T-helper 1 cell treated with Interleukin-12 subunit alpha and Interleukin-12 subunit beta and Interleukin-4 antibody, amounts not matched to agents 30 ng/mL and 1 ng/mL, for 36 hours (primary cell): Measurements from ENCODE around the gene RIIAD1. TPM values are rescaled to one million over a fixed set of nuclear protein-coding genes. Genes with fewer than 3 reads are reported as not detected.
"Not testable (repeated sequence)": the region's sequence is repeated elsewhere in the genome, so short reads cannot be mapped to it uniquely, and the experiment has no call there.

Experiments
- intact Hi-C: fragments of 100-400 bp; cut with micrococcal nuclease; formaldehyde crosslinking; loops from one replicate; pipeline ENCODE4 v1.15.1; 2024
- total RNA-seq: library from RNA; stranded (reverse); gene quantifications from 2 replicates; pipeline ENCODE4 v1.2.3, GENCODE V29; 2022

The RIIAD1 gene
- total RNA-seq, 1 donor from 2014 or later: not detected

DNA sequence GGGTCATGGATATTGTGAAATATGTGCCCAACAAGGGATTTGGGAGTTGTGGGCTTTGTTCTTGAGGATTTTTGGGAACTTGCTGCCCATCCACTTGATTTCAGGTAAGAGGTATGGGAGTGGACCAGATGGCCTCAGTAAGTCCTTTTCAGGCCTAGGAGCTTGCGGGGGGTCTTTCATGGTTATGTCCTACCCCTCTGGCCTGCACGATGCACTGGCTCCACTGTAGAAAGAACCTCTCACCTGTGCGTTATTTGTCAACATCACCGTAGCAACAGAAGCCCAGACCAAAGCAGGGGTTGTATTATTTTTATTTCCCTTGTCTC, 8.6 kb downstream of the RIIAD1 start:
- intact Hi-C loops: no loop called here

DNA sequence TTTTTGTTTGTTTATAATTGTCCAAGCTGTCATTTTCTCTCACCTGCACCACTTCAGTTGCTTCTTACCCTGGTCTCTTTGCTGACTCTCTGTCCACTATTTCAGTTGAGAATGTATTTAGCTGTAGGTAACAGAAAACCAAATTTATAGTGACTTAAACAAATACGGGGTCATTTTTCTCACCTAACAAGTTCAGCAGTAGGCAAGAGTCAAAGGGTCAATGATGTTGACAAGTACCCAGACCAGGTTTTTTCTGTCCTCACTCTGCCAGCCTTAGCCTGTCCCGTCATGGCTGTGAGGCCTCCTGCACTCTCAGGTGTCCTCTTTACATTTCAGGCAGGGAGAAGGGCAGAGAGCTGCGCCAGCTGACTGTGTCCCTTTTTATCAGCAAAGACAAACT, 11.8 kb downstream of the RIIAD1 start:
- intact Hi-C loops: no loop called here

DNA sequence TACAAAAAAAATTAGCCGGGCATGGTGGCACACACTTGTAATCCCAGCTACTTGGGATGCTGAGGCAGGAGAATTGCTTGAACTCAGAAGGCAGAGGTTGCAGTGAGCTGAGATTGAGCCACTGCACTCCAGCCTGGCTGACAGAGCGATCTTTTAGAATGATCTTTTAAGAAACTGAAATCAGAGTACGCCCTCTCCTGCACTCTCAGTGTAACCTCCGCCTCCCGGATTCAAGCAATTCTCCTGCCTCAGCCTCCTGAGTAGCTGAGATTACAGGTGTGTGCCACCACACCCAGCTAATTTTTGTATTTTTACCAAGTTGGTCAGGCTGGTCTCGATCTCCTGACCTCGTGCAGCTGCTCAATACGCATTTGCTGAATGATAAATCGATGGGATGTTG, 12.7 kb downstream of the RIIAD1 start:
- intact Hi-C loops: not testable (repeated sequence)

DNA sequence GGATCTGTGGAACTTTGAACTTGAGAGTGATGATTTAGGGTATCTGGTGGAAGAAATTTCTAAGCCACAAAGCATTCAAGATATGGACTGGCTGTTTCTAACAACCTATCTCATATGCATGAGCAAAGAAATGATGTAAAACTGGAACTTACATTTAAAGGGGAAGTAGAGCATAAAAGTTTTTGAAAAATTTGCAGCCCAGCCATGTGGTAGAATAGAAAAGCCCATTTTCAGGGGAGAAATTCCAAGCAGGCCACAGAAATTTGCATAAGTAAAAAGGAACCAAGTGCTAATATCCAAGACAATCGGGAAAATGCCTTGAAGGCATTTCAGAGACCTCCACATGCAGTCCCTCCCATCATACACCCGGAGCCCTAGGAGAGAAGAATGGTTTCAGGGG, 15.7 kb downstream of the RIIAD1 start:
- intact Hi-C loops: no loop called here

DNA sequence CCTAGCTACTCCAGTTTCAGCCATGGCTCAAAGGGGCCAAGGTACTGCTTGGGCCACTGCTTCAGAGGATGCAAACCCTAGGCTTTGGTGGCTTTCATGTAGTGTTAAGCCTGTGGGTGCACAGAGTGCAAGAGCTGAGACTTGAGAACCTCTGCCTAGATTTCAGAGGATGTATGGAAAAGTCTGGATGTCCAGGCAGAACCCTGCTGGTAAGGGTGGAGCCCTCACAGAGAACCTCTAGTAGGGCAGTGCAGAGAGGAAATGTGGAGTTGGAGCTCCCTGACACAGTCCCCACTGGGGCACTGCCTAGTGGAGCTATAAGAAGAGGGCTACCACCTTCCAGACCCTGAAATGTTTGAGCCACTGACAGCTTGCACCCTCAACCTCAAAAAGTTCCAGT, 16.2 kb downstream of the RIIAD1 start:
- intact Hi-C loops: no loop called here

DNA sequence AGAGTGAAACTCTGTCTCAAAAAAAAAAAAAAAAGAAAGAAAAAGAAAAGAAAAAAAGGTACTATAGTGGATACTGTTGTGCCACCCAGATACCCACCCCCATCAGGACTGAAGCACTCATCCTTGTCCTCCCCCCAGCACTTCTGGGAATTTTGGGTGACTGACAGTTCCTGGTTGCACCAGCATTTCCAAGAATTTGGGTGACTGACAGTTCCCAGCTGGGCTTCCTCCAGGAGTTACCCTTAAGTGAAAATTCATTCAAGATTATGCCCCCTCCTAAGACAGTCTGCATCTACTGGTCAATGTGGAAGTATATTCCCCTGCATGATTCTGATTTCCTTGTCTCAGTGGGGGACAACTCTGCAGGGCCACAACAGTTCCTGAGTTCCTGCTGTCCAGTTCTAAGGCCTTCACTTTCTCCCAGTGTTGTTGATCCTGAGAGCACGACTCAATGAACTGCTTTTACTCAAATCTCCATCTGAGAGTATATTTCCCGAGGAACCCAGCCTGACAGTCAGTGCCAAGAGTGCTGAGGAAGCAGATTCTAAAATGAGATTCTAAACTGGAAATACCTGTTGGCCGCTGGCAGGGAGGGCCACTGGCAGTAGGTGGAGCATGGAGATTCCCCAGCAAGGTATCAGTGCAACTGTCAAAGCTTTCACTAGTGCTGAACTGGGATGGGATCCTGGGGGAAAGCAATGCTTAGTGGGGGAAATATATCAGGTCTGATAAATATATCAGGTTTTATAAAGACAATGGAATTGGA, 18.5 kb downstream of the RIIAD1 start:
- intact Hi-C loops: no loop called here

DNA sequence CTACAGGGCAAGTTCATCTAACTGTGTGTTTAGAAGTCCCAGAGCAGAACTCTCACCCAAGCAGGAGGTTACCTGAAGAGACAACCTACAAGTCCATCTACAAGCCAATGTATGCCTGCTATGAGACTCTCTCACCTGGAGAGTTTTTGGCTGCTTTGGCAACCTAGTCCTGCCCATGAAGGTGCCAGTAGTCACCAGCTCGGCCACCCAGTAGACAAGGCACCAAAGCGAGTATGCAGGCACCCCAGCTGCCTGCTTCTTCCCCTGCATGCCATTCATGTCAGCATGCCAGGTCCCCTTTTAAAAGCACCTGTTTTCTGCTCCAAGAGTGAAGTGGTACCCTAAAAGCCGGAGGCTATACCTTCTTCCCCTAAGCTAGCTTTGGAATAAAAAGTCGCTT, 20.2 kb downstream of the RIIAD1 start:
- intact Hi-C loops: no loop called here

DNA sequence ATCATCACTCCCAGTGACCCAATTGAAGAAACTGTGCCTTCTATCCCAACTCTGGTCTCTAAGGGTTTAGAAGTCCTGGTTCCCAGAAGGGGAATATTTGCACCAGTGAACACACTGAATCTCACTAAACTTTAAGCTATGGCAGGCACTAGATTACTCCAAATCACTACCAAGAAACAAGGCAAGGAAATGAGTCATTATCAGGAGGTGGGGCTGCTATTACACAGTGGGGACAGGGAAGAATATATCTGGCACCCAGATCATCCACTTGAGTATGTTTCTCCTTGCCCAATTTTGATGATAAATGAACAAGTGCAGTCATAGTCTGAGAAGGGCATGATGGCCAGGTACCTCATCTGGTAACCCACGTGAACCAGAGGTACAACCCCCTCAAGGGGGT, 35.0 kb downstream of the RIIAD1 start:
- intact Hi-C loops: no loop called here

DNA sequence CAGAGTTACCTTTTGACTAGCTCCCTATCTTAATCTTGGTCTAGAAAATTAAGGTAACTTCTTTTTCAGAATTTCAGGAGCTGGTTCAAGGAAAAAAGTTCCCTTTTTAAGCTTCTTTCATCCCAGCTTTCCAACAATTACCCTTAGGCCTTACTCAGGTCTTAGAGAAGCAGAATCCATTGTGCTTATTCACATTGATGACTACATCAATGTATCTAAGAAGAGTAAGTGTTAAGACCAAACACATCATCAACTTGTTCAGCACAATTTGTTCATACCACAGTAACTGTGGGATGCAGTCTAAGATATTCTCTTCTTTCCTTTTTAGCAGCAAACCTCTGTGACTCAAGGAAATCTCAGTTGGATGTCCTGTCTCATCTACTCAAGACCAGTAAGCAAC, 37.9 kb downstream of the RIIAD1 start:
- intact Hi-C loops: no loop called here

DNA sequence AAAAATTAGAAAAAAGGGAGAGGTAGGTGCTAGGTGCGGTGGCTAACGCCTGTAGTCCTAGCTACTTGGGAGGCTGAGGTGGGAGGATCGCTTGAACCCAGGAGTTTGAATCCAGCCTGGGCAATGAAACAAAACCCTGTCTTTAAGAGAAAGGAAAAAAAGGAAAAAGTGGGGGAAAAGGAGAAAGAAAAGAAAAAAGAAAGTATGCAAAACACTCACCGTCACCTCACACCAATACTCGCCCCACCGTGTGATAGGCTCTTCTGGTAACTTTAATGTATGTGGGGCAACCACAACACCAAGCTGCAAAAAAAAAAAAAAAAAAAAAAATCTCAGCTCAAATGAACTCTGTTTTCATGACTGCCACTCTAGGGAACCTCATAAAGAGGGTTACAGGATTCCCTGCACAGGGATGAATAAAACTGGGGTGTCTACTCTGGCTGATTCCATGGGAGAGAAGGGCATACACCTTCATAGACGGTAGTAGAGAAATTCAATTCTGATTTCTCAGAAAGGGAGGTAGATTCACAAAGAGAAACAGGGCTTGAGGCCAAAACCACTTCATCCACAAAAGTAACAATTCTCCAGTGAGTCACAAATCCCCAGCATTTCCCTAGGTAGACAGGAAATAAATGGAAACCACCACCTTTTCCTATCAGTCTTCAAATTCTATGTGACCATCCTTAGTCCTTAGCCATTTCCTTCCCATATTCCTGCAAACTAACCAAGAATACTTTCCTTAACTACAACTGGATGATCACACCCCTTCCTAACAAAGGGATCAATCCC, 39.5 kb downstream of the RIIAD1 start:
- intact Hi-C loops: loop anchor here (1.0 kb wide), 1 partner anchor 11 kb away; no protein-coding TSS in a partner anchor

DNA sequence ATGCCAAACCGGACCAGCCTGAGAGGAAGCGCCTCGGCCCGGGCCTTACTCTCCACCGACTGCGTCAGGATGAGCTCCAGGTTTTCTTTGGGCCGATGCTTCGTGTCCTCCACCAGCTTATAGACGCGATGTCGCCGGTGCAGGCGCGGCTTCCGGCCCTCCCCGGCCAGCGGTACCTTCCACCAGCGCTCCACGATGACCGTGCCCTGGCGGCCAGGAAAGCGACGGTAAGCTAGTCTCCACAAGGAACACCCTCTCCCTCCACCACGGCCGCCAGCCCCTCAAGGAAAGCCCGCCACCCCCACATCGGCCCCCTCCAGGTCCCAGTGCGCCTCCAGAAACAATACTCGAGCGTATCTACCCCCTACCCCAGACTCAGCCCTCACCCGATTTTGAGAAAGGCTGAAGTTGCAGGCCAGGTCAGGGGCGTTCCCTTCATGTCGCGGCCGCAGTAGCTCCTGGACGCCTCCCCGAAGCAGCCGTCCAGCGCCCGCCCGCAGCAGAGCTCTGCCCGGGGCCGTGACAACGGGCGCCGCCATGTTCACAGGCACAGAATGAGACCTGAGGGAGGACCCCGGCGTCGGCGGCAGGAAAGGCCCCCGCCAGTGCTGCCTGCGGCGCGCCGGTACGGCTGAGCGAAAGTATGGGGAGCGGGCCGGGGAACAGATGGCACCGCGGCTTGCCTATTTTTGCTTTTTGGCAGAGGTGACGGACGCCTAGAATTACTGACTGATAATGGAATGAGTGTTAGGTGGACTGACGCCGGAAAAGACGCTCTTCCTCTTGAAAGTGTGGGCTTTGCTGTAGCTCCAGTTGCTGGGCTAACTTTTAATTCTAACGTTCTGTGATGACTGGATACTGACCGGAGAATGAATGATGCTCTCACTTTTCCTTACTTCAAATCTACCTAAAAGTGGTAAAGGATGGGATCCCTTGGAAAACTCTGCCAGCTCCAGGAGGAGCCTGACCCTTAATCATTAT, 41.9 kb downstream of the RIIAD1 start, which contains the start of gene MRPL9:
TSS of gene MRPL9 (minus strand) at position 556 of the 981 bp plus-strand sequence. CDS start at position 539, 17 bp downstream.
- intact Hi-C loops: loop anchor here (1.0 to 2.0 kb wide), 9 partner anchors 27 to 482 kb away; partner anchors contain the start of genes PI4KB, RFX5, RIIAD1 and TDRKH

DNA sequence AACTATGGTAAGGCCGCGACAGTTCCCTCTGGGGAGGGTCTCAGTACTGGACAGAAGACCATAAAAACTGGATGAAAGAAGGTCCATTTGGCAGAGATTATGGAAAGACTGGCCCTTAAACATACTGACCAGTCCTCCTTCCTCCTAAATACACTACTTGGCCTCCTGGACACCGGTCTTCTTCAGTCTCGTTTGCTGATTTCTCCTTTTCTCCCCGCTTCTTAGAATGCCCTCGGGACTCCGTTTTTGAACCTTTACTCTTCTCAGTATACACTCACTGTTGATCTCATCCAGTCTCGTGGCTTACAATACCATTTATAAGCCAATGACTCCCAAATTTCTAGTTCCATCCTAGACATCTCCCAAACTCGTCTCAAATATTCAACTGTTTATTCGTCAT, 42.7 kb downstream of the RIIAD1 start:
- intact Hi-C loops: loop anchor here (1.0 to 2.0 kb wide), 9 partner anchors 26 to 483 kb away; partner anchors contain the start of genes PI4KB, RFX5, RIIAD1 and TDRKH

DNA sequence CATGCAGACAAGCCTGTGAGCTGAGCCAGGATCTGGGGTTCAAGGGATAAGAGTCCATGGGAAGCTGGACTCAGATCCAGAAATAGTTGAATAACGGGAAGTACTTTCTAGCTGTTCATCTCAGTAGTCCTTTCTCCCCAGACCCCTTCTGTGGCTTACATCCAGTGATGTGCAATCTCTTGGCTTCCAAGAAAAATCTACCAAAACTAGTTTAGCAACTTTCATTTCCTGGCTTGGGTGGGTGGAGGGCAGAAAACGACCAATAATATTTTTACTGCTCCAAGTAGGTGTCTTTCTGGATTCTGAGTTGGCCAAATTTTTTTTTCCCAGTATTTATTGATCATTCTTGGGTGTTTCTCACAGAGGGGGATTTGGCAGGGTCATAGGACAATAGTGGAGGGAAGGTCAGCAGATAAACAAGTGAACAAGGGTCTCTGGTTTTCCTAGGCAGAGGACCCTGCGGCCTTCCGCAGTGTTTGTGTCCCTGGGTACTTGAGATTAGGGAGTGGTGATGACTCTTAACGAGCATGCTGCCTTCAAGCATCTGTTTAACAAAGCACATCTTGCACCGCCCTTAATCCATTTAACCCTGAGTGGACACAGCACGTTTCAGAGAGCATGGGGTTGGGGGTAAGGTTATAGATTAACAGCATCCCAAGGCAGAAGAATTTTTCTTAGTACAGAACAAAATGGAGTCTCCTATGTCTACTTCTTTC, 47.2 kb downstream of the RIIAD1 start:
- intact Hi-C loops: not testable (repeated sequence)

DNA sequence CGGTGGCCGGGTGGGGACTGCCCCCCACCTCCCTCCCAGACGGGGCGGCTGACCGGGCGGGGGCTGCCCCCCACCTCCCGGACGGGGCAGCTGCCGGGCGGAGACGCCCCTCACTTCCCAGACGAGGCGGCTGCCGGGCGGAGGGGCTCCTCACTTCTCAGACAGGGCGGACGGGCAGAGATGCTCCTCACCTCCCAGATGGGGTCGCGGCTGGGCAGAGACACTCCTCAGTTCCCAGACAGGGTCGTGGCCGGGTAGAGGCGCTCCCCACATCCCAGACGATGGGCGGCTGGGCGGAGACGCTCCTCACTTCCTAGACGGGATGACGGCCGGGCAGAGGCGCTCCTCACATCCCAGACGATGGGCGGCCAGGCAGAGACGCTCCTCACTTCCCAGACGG, 47.9 kb downstream of the RIIAD1 start:
- intact Hi-C loops: not testable (repeated sequence)

DNA sequence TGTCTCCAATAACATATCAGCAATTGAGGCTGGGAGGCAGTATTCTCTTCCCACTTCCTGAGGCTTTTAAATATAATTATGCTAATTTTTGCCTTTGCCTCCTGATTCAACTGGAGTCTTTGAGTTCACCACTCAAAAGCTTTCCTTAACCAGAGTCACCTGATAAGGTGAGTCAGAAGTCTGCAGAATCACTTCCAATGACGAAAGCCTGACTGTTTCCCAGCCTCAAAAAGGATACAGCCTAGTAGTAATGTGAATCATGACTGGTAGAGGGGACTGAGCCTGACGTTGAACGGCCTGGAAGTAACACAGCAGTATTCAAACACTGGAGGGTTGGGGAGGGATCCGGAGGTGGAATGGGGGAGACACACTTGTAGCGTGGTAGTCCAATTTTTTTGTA, 52.4 kb downstream of the RIIAD1 start:
- intact Hi-C loops: no loop called here

DNA sequence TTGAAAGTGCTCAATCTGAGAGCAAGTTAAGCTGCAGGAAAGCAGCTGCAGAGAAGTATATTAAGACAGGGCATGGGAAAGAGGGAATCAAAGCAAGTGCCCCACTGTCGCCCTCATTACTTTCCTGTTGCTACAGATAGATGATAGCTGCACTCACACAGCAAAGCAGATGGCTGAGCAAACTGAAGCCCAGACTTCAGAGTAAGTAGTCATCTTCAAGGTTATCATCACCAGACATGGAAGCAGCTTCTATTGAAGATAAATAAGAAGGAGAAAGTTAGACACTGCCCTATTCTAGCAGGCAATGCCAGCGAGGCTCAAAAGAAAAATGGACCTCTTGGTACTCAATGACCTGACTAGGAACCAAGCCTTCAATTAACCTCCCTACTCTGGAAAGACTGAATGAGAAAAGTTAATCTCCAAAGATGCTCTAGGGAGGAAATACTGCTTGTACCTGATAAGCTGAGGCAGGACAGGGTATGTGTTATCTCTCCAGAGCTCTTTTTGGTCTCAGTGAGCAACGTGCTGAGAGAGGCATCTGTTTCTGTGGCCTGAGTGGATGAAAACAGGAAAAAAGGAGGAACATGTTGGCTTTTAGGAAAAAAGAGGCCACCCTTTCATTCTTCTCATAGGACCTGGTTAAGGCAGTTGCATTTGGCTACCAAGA, 53.1 kb downstream of the RIIAD1 start:
- intact Hi-C loops: no loop called here

DNA sequence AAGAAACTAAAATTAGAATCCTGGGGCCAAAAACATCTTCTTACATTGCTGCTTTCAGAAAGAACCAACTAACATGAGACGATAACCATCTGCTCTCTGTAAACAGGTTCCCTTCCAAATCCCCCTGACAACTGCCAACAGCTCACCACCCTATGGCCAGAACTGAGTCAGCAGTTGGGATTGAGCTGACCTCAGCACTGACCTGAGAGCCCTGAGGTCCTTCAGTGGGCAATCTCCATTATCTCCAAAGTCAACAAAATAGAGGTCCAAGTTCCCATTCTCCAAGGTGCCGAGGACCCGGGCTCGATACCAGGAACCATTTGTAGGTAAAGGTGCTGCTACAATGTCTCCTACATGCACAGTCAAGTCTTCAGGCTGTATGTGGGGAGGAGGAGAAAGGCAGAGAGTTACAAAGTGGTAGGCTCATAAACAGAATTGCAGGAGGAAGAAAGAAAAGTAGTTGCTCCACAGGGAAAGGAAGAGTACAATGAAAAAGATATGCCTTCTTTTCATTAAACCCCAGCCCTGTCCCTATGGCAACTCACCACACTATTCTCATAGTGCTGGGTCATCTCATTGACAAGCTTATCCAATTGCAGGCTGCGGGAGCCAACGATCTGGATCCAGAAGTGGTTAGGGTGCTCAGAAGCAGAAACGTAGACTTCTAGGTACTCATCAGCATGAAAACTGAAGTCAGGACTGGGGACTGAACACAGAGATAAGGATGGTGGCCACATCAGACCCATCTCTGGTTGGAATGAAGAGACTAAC, 54.8 kb downstream of the RIIAD1 start:
- intact Hi-C loops: no loop called here

DNA sequence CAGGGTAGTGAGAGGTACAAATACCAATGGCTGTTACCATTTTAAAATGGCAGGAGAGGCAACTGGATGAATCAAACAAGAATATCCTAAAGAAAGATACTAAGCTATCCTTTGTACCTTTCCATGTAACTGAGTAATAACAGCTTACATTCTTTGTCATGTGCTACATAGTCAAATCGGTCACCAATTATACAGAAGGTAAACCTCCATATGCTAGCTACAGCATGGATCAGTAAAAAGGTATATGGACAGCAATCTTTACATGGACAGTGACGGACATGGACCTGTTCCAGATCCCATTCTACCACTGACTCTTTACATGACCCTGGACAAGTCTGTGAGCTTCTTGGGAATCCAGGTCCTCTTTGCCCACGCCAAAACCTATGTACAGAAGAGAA, 55.3 kb downstream of the RIIAD1 start:
- intact Hi-C loops: no loop called here

DNA sequence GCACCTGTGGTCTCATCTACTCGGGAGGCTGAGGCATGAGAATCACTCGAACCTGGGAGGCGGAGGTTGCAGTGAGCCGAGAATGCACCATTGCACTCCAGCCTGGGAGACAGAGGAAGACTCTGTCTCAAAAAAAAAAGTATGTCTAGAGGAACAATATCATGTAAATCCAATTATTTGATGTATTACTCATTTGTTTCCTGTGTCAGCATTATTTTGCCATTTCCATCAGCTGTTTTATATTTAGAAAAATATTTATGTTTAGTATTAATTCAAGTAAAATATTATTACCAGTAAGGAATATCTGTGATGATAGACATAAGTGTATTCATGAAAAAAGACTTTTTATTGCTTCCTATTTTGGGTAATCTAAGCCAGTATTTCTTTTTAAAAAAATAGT, 56.0 kb downstream of the RIIAD1 start:
- intact Hi-C loops: no loop called here
